Mesothelial cell of epicardium (in vitro differentiated cells): ENCODE data around the gene PLK2. TPM values are rescaled to one million over a fixed set of nuclear protein-coding genes. Genes with fewer than 3 reads are reported as not detected.
A peak's percentile ranks its signal among the peaks of the same experiment; 100 is the strongest.

Experiments
- DNase-seq, 2 experiments: peaks; one replicate each; pipeline ENCODE4 v3.0.0; 2021; ENCODE audit warnings: low spot score in 2 of 2; ENCODE audit not compliant: unreplicated experiment in 2 of 2
- H3K27ac Mint-ChIP-seq: 2 replicates; pipeline ENCODE4 v1.8.0; 2021; ENCODE audit warnings: mixed read lengths
- H3K27me3 Mint-ChIP-seq: 2 replicates; pipeline ENCODE4 v1.8.0; 2021; ENCODE audit warnings: low read depth, mixed read lengths
- H3K36me3 Mint-ChIP-seq: 2 replicates; pipeline ENCODE4 v1.8.0; 2021; ENCODE audit warnings: mixed read lengths
- H3K4me1 Mint-ChIP-seq: 2 replicates; pipeline ENCODE4 v1.8.0; 2021; ENCODE audit warnings: mixed read lengths
- H3K4me3 Mint-ChIP-seq: 2 replicates; pipeline ENCODE4 v1.8.0; 2021; ENCODE audit warnings: mild to moderate bottlenecking, moderate library complexity, mixed read lengths
- H3K9me3 Mint-ChIP-seq: 2 replicates; pipeline ENCODE4 v1.8.0; 2021; ENCODE audit warnings: mixed read lengths
- CTCF ChIP-seq: fragments of 200-600 bp; sonication (generic); IDR thresholded peaks from one replicate; pipeline ENCODE4 v1.5.0; 2021; ENCODE audit warnings: antibody characterized with exemption; ENCODE audit not compliant: unreplicated experiment
- total RNA-seq: library from RNA; stranded (reverse); gene quantifications from 3 replicates; pipeline ENCODE4 v1.2.1, GENCODE V29; 2021

The PLK2 gene
- total RNA-seq, 1 donor from 2014 or later, result 549 TPM

DNA sequence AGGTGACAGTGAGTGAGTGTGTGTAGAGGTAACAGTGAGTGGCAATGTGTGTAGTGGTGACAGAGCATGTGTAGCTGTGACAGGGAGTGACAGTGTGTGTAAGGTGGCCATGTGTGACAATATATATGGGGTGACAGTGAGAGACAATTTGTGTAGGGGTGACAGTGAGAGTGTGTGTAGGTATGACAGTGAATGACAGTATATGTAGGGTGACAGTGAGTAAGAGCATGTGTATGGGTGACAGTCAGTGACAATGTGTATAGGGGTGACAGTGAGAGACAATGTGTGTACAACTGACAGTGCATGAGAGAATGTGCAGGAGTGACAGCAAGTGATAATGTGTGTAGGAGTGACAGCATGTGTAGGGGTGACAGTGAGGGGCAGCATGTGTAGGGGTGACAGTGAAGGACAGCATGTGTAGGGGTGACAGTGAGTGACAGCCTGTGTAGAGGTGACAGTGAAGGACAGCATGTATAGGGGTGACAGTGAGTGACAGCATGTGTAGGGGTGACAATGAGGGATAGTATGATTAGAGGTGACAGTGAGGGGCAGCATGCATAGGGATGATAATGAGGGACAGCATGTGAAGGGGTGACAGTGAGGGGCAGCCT is 21.3 kb upstream of the PLK2 start:
- Mint-ChIP-seq H3K27me3 (peaks cover 2% of the 10 kb centered on the region), H3K4me1 (no peaks in the 10 kb centered on the region), H3K27ac (no peak overlapping the region), H3K4me3 (no peak overlapping the region), H3K36me3 (no peaks in the 10 kb centered on the region), H3K9me3 (peaks cover under 1% of the 10 kb centered on the region)
- TF ChIP-seq CTCF, result no peak
- DNase-seq, result no peak

GRCh38 chr5:58477760-58478376 is 18.0 kb upstream of the PLK2 start:
- TF ChIP-seq CTCF, result no peak
- peaks cover 23% of the 10 kb centered on the region for H3K9me3 Mint-ChIP-seq
- no peak overlapping the region for H3K4me3 Mint-ChIP-seq
- H3K36me3 Mint-ChIP-seq, result peaks cover 5% of the 10 kb centered on the region
- H3K4me1 Mint-ChIP-seq, result no peaks in the 10 kb centered on the region
- no peak for DNase-seq
- no peaks in the 10 kb centered on the region for H3K27me3 Mint-ChIP-seq
- H3K27ac Mint-ChIP-seq, result no peak overlapping the region

GRCh38 chr5:58475404-58475803 is 15.5 kb upstream of the PLK2 start:
- Mint-ChIP-seq H3K27ac (no peak overlapping the region), H3K27me3 (no peaks in the 10 kb centered on the region), H3K4me1 (no peaks in the 10 kb centered on the region), H3K9me3 (peaks cover 27% of the 10 kb centered on the region), H3K36me3 (peaks cover 5% of the 10 kb centered on the region), H3K4me3 (no peak overlapping the region)
- no peak for TF ChIP-seq CTCF
- no peak for DNase-seq

DNA sequence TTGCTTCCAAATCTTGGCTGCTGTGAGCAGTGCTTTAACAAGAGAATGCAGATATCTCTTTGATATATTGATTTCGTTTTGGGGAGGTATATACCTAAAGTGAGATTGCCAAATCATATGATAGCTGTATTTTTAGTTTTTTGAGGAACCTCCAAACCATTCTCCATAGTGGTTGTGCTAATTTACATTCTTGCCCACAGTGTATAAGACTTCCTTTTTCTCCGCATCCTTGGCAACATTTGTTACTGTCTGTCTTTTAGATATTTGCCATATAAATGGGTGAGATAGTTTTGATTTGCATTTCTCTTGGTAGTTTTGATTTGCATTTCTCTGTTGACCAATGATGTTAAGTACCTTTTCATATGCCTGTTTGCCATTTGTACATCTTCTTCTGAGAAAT is 10.0 kb upstream of the PLK2 start:
- Mint-ChIP-seq H3K27me3 (no peaks in the 10 kb centered on the region), H3K4me3 (no peak overlapping the region), H3K36me3 (no peaks in the 10 kb centered on the region), H3K9me3 (peaks cover 17% of the 10 kb centered on the region), H3K27ac (no peak overlapping the region), H3K4me1 (peaks cover 14% of the 10 kb centered on the region)
- DNase-seq, result no peak
- no peak for TF ChIP-seq CTCF

DNA sequence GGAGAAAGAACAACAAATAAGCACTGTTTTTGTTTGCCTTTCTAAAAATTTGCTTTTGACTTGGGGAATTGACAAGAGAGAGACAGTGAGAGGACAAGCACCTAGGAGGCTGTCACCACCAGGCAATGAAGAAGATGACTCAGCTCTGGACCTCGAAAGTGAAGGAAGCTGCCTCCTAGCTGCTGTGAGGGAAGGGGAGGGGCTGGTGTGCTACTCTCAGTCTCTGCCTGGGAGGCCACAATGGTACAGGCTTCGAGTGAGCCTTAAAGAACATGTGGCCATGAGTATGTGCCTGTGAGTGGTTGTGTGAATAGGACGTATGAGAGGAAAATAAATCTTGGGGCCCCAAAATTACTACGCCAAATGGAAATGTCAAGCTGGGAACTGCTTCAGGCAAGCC is 7.1 kb upstream of the PLK2 start:
- DNase-seq, result no peak
- H3K27ac Mint-ChIP-seq, result peak overlapping the region; percentile 1

More for the DNA sequence above, 7.1 kb upstream of the PLK2 start:
- H3K36me3 Mint-ChIP-seq, result no peaks in the 10 kb centered on the region
- no peaks in the 10 kb centered on the region for H3K27me3 Mint-ChIP-seq
- H3K9me3 Mint-ChIP-seq, result peaks cover 7% of the 10 kb centered on the region
- H3K4me1 Mint-ChIP-seq, result peaks cover 23% of the 10 kb centered on the region
- TF ChIP-seq CTCF, result no peak
- no peak overlapping the region for H3K4me3 Mint-ChIP-seq
